Fibroblast of skin of right quadriceps (primary cell): ENCODE data around the gene BPIFA3.
"Not testable (repeated sequence)": the region's sequence is repeated elsewhere in the genome, so short reads cannot be mapped to it uniquely, and the experiment has no call there.

Source experiments
- DNase-seq: peaks from one replicate; pipeline ENCODE4 v3.0.0-alpha.2; 2013

BPIFA3 gene

DNA sequence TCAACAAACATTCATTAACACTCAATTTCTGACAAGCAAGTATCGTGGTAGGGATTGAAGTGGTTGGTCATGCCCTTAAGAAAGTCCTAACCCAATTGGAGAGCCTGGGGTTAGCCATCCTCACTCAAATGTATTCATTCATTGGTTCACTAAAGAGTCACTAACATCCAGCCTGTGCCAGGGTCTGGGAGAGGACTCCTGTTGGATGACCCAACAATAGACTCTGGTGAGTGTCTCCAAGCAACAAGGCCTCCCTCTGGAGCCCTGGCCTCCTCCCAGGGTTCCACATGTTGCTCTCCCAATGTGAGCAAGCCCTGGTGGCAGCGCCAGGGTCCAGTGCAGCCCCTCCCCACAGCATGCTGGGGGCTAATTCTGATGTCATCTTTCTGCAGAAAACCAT, at the start of gene BPIFA3:
TSS of gene BPIFA3 (plus strand) at position 301 of the 400 bp plus-strand sequence. CDS start 185 bp downstream, outside the sequence.
- DNase-seq = no peak

GRCh38 chr20:33167859-33168258, 49.3 kb upstream of the BPIFA3 start, which contains the start of gene BPIFA2:
Gene BPIFA2 (plus strand): TSS chr20:33168159. CDS start chr20:33169146, 987 bp downstream.
- no peak for DNase-seq

DNA sequence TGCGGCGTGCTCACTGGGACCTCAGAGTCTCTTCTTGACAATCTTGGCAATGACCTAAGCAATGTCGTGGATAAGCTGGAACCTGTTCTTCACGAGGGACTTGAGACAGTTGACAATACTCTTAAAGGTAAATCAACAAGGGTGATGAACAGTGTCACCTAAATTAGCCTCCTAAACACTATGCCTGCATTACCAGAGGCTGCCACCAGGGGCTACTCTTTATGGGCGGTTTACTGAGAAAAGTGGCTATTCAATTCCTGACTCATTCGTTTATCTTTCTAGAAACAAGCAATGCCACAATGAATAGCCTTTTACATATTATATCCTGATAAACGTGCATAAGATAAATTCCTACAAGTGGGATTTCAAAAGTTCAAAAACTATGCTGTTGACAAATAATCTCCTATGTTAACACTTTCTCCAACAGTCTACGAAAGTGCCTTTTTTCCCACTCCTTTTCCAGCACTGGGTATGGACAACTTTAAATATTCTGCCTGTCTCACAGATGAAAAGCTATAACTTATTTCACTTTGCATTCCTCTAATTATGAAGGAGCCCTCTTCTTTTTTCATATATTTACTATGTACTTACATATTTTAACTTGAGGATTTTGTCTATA, 47.9 kb upstream of the BPIFA3 start:
- no peak for DNase-seq

DNA sequence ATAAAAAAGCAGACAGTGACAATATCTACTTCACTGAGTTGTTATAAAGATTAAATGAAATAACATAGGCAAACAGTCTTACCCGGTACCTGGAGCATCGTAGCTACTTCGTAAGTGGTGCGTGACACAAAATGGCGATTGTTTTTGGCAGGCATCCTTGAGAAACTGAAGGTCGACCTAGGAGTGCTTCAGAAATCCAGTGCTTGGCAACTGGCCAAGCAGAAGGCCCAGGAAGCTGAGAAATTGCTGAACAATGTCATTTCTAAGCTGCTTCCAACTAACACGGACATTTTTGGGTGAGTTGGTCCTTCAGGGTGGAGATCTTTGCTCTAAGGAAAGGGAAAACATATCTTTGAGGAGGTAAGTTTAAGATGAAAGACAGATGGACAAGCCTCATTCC, 44.4 kb upstream of the BPIFA3 start:
- DNase-seq = no peak

DNA sequence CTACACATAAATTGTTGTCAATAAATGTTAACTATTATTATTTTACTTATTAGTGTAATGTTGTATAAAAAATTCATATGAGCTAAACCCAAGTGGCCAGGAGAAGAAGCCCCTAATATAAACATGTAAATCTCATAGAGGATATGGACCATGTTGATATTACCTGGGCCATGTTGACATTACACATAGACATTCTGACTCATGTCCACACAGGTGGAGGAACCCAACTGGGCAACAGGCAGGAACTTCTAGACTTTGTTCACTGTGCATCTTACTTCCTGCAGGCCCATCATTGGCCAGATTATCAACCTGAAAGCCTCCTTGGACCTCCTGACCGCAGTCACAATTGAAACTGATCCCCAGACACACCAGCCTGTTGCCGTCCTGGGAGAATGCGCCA, 42.0 kb upstream of the BPIFA3 start:
- no peak for DNase-seq

- no peak for DNase-seq
Observed at GRCh38 chr20:33176101-33176500, 41.1 kb upstream of the BPIFA3 start.

GRCh38 chr20:33177866-33178265, 39.3 kb upstream of the BPIFA3 start:
- DNase-seq = no peak

DNA sequence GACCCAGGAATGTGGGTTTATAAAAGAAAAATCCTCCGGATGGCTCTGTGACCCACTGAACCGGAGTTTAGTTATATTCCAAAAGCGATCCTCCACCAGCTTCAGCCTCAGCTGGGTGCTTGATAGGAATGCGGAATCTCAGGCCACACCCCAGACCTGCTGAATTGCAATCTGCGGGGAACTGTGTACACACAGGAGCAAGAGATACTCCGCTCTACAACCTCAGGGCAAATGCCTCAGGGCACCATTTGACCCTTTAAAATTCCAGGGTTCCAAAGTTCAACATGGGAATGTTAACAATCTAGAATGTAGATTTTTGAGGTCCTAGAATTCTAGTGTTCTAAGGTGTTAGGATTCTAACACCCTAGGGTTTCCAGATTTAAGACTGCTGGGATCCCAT, 38.4 kb upstream of the BPIFA3 start:
- no peak for DNase-seq

DNA sequence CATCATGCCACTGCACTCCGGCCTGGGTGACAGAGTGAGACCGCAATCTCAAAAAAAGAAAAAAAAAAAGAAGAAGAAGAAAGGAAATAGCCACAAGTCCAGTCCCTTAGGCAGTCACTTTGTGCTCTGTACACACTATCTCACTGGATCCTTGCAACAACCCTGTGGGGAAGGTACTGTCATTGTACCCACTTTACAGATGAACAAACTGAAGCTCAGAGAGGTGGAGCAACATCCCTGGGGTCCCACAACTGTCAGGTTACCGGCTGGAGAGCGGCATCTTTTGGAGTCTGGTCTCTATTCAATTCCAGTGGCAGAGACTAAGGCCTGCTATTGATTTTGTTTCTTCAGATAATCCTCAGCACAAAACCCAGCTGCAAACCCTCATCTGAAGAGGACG, 37.0 kb upstream of the BPIFA3 start:
- no peak for DNase-seq

DNA sequence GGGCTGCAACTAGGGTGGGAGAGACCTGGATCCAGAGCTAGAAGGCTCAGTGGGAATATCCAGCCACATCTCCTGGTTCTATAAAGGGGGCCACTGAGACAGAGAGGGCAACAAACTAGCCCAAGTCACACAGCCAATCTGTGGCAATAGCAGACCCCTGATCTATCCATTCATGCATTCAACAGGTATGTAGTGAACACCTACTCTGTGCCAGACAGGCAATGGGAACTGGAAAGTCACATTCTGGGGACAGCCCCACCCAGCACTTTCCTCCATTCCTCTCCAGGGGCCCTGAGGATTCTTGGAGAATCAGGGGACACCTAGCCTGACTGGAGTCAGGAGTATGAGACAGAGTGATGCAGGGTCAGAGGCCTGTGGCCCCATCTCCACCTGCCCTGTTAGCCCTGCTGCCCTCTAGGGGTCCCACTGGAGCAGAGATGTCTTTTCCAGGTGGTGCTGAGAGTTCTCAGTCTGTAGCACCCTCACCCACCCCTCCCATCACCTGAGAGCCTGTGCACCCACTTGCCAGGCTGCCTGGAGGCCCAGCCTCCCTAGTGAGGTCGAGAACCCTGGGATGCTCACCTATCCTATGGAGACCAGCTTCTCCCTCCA, 35.6 kb upstream of the BPIFA3 start:
- DNase-seq = no peak

- DNase-seq = no peak
Observed at GRCh38 chr20:33183312-33183711, 33.8 kb upstream of the BPIFA3 start.

DNA sequence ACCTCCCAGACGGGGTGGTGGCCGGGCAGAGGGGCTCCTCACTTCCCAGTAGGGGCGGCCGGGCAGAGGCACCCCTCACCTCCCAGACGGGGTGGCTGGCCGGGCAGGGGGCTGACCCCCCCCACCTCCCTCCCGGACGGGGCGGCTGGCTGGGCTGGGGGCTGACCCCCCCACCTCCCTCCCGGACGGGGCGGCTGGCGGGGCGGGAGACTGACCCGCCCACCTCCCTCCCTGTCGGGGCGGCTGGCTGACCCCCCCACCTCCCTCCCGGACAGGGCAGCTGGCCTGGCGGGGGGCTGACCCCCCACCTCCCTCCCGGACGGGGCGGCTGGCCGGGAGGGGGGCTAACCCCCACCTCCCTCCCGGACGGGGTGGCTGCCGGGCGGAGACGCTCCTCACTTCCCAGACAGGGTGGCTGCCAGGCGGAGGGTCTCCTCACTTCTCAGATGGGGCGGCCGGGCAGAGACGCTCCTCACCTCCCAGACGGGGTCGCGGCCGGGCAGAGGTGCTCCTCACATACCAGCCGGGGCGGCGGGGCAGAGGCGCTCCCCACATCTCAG, 32.0 kb upstream of the BPIFA3 start:
- DNase-seq = not testable (repeated sequence)

GRCh38 chr20:33187491-33187890, 29.7 kb upstream of the BPIFA3 start:
- no peak for DNase-seq

- DNase-seq = no peak
Observed at GRCh38 chr20:33188421-33188820, 28.7 kb upstream of the BPIFA3 start.

- no peak for DNase-seq
Observed at GRCh38 chr20:33191484-33191883, 25.7 kb upstream of the BPIFA3 start.

GRCh38 chr20:33191955-33192354, 25.2 kb upstream of the BPIFA3 start:
- DNase-seq = no peak

GRCh38 chr20:33192912-33193501, 24.1 kb upstream of the BPIFA3 start:
- DNase-seq = no peak

DNA sequence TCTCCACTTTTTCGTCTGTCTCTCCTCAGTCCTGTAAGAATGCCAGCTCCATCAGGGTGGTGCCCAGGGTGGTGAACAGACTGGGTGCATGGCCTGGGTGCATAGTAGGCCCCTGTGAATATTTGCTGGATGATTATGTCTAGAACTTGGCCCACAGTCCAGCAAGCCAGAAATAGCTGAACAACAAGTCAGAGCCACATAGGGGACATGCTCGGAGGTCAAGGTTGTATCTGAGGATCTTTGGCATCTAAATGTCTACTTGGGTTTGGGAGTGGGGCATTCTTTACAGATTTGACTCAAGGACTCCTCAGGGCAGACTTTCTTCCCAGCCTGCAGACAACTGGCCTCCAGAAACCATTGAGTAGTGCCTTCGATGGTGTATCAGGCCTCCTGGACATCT, 18.1 kb upstream of the BPIFA3 start:
- no peak for DNase-seq

DNA sequence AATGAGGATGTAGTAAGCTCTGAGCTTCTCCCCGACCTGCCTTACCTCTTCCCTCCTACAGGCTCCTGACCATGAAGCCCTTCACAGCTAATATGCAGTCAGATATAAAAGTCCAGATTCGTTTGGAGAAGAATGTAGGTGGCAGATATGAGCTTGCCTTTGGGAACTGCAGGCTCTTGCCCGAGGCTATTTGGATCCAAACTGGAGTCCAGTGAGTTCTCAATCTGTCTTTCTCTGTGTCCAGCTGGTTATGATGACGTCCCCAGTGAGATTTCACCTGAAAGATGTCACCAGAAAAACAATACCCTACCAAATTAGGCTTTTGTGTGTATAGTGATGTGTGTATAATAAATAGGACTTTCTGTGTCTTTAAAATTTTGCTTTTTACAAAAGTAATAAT, 14.7 kb upstream of the BPIFA3 start:
- DNase-seq = no peak

DNA sequence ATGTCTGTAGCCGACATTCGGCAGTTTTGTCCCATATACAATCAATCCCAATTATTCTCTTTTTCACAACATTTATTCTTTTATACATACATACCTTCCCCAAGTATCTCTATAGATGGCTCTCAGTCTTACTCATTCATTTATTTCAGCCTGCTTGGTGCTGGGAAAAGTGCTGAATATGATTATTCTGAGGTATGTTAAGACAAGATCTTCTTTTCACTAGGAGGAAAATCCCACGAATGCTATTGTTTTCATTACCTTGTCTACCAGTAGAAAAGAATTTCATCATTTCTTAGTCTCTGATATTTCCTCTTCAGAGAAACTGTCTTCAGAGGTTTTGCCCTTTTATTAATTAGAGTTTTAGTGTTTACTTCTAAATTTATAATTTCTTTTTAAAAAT, 13.7 kb upstream of the BPIFA3 start:
- DNase-seq = no peak

- DNase-seq = peak; percentile 51
Observed at GRCh38 chr20:33209789-33210188, 7.4 kb upstream of the BPIFA3 start.

DNA sequence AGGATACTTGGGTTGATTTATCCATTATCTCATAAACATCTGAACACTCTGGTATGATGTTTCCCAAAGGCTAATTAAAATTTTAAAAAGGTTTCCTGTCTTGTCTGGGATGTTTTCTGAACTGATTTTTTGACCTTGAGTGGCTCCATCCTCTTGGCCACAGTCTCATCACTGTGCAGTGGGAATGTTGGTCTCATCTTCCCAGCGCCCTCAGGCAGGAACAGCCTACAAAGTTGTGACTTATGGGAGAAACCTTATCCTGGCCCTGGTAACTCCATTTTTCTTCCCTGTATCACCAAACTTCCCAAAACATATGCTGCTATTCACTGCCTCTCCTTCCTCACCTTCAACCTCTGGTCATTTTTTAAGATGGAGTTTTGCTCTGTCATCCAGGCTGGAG, 6.8 kb upstream of the BPIFA3 start:
- no peak for DNase-seq

DNA sequence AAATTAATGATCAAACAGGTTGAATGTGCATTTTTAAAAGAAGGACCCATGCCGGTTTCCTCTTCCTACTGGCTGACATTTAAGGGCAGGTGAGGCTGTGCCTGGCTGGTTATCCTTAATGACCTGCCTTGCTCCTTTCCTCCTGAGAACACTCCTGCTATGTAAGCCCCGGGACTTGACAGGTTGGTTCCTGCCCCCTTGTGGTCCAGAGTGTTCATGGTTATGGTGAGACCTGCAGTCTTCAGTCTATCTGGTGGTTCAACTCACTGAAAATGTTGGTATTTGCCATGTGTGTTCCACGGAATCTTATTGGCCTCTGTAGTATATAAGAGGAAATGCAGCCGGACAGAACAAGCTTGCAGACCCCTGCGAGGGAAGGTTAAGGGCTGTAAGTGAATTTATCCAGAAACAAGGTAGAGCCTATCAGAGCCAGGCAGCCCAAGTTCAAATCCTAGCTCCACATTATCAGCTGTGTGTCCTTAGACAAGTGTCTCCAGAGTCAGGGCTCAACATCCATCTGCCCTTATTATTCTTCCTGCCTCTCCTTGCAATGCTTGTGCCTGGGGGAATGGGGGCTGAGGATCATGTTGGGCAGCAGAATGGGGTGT, 5.2 kb upstream of the BPIFA3 start:
- peak; percentile 6 for DNase-seq

DNA sequence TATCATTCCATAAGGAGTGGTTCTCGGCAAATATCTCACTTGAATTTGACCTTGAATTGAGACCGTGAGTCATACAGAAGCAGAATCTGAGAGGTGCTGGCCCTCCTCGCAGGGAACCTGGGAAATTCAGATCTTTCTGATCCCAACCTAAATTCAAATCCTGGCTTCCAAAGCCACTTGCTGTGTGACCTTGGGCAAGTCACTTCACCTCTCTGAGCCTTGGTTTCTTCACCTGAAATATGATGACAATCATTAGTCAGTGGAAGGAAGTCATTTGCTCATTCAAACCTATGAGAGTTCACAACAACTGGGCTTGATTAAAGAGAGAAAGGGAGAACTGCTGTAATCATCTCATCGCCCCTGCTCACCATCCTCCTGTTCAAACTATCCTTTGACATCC, 7.2 kb downstream of the BPIFA3 start:
- DNase-seq = no peak
